GM18858 (cell line): ENCODE results near the gene RELL1.

ENCODE experiments used
- ATAC-seq: cut with Tn5 transposase; IDR thresholded peaks from one replicate; pipeline ENCODE4 v1.9.1; 2021; ENCODE audit not compliant: unreplicated experiment

RELL1 gene

DNA sequence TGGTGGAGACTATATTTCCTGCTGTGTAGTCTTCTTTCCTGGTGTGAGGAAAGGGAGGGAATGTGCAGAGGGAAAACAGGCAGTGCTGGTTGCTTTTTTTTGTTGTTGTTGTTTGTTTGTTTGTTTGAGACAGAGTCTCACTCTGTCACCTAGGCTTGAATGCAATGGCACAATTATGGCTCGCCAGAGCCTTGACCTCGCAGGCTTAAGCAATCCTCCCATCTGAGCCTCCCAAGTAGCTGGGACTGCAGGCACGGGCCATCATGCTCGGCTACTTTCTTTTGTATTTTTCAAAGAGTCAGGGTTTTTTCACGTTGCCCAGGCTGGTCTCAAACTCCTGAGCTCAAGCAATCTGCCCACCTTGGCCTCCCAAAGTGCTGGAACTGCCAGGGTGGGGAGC lies 82.5 kb downstream of the RELL1 start:
- ATAC-seq, result no peak

DNA sequence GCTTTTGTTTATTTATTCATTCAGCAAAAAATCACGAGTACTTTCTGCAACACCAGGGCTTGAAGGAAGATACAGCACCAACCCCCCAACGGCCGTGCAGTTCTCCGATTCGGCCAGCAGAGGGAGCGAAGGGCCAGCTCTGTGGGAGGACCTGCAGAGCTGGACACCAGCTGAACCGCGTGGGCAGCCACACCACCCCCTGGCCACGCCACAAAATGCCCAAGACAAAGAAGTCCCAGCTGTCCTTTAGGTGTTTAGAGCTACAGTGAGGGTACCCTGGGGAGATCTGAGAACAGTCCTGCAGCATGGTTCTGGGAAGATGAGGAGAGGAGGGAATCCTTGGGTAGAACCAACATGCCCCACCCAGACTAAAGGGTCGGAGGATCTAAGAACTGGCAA lies 83.1 kb downstream of the RELL1 start:
- no peak for ATAC-seq

DNA sequence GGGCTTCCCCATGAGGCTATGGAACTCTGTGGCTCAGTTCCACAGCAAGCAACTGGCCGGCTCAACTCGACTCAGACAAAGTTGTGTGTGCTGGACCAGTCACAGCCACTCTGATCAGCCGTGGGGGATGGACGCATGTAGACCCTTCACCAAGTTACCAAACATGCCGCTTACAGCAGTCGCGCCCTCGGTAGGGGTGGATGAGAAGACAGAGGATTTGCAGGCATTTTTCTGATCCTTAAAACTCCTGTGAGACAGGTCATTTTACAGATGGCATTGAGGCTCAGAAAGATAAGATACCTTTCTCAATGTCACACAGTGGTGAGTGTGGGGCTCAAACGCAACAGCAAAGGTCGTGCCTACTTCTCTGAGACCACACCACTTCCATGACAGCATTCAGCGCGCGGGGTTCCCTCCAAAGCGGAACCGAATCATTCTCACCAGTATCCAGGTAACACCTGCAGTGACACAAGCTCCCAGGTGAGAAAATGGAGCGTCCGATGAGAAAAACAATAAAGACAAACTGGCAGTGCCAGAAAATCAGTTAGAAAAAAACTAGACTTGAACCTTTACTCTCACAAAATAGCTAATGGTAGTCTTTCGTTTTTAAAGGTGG lies 83.6 kb downstream of the RELL1 start:
- ATAC-seq, result no peak

DNA sequence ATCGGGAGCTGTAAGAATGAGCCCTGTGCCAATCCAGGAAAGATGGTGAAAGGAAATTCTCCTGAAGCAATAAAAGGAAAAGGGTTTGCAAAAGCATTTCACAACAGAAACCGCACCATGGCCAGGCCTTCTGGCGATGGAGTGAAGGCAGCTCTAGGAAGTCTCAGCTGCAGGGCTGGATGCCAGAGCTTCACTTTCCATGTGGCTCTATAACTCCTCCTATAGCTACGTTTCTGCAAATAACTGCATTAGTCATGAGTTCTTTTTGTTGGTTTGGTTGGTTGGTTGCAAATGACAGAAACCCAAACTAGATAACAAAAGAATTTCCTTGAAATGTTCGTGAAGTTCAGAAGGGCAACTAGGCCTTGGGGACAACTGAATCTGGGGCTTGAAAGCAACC lies 84.6 kb downstream of the RELL1 start:
- no peak for ATAC-seq

DNA sequence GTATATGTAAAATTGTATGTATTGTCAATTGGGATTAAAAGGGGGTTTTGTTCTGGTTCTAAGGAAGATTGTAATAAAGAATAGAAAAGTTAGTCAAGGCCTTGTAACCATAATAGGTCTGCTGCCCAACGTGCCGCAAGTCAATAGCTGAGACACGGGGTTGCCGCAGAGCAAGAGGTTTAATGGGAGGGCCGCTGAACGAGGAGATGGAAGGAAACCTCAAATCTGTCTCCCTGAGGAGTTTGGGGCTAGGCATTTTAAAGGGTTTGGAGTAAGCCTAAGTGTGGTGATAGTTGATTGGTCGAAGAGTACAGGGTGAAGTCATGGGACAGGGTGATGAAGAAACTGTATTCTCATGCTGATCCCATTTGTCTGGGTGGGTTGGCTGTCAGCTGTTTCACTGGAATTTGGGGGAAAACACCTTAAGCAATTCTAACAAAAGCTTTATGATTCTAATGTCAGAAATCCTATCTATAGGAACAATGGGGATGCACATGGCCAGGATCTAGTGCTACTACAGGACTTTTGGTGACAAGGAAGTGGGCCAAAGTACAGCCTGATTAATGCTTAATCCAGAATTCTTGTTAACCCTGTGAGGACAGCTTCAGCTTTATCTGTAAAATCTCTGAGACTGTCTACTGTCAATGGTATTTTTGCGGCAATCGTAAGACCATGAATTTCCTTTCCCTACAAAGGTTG lies 86.9 kb downstream of the RELL1 start:
- no peak for ATAC-seq

DNA sequence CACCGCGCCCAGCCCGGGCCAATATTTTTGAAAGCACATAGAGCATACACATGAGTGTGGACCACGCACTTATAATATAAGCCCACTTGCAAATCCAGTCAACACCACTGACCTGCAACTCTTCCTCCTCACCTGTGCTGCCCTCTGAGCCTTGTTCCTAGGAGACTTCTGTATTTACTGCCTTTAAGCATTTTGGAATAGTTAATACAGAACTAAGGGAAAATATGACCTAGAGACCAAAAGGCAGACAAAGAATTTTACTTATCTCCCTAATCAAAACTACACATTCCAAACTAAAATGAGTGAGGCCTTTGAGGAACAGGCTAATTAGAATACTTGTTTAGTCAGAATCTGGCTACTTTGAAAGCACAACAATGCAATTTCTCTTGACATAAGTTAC lies 89.1 kb downstream of the RELL1 start:
- no peak for ATAC-seq

DNA sequence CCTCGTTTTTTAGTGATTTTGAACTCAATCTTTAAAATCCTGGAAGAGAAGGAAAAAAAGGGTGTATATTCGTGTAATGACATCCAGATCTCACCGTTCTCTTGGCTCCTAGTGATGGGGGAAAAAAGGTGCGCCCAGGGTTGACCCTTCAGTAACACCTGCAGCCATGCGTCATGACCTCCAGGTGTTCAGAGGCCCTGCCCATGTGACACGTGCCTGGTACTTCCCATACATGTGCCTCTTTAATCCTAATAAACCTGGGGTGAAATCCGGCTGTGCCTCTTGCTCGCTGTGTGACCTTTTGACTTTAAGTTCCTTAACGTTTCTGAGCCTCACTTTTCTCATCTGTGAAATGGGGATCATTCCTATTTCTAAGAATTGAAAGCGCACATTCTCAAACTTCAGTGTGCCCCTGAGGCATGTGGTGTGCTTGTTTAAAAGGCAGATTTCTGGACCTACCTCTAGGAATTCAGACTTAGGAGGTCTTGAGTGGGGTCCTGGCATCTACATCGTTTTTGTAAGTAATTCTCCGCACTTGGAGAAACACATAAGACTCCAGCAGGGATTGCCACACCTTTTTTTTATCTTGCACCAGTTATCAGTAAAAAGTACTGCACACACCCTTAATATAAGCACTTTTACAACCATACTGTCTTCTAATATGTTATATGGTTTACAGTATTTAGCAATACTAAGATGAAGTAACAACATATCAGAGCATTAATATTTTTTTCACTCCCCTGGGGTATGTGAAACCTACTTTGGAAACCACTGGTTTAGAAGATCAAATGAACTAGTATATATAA lies 90.1 kb downstream of the RELL1 start:
- ATAC-seq, result no peak

DNA sequence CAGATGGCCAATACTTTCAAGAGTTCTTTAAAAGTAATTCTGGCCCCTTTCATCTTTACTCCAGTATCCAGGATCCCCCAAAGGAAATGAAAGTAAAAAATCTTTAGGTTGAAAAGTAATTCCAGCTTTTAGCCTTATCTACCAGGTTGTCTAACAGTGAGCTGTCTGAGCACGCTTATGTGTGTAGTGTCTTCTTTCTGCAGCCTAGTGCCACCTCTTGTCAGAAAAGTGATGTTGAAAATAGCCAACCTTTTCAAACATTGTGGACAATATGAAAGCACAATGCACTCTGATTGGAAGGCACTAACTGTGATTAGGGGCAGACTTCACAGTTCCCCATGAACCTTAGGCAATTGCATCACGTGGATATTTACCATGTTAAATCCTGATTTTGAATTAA lies 92.1 kb downstream of the RELL1 start:
- ATAC-seq, result no peak

DNA sequence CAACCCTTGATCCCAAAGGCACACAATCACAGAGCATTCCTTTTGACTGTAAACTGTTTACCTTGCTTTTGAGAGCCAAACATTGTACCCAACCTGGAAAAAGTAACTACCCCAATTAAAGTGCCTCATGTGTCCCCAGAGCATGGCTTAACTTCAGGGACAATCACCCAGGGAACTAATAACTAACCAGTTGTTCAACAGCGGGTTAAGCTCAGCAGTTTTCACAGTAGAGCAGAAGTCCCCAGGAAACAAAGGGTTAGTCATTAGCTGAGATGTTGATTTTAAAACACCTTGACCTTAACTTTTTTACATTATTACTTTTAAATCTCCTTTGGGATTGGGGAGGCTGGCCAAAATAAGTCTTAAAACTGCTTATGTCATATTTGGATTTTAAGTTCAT lies 94.8 kb downstream of the RELL1 start:
- no peak for ATAC-seq

DNA sequence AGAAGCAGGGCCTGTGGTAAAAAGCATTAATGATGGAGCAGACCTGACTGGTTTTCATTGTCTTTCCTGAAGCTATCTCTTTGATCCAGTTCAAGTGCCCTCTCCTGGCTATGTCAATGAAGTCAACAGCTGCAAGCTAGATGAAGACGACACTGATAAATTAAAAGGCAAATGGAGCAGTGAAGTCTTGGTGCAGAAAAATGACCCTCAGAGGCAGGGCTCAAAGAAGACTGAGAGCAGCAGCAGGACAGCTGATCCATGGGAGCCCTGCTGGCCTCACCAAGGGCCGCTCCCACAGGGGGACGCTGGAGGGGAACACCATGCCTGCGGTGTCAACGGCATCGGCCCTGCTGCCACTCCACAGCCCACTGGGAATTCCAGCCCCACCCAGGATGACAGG lies 96.2 kb downstream of the RELL1 start:
- ATAC-seq, result no peak

DNA sequence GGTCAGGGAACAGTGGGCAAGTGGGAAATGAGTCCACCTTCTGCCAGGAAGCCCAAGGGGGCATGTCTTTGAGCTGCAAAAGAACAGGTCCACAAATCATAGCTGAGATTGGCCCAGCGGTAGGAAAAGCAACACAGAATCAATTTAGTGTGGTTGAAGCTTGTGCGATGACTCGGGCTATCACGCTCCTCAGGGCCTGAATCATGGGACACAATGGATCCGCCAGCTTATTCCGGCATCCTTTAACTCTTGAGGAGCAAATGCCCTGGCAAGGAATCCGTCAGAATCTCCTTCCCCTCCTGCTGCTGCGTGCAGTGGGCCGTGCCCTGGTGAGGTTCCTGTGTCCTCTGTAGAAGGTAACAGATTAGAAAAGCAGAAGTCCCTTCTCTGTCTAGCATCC lies 98.0 kb downstream of the RELL1 start:
- no peak for ATAC-seq

DNA sequence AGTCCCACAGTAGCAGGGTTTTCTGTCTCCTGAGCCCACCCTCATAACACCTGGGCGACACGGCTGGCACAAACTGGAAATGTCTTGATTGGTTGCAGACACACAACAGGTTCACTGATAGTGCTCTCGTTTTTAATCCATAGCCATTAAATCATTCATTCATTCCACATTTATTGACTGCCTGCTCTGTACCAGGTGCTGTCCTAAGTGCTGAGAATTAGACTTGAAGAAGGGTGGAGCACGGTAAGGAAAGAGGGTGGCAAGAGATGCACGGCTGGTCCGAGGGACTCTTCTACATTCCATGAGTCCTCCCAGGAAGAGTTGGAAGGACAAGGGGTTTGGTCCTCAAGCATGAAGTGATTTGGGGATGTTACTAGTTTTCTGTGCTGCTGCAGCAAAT lies 100.0 kb downstream of the RELL1 start:
- ATAC-seq, result no peak

DNA sequence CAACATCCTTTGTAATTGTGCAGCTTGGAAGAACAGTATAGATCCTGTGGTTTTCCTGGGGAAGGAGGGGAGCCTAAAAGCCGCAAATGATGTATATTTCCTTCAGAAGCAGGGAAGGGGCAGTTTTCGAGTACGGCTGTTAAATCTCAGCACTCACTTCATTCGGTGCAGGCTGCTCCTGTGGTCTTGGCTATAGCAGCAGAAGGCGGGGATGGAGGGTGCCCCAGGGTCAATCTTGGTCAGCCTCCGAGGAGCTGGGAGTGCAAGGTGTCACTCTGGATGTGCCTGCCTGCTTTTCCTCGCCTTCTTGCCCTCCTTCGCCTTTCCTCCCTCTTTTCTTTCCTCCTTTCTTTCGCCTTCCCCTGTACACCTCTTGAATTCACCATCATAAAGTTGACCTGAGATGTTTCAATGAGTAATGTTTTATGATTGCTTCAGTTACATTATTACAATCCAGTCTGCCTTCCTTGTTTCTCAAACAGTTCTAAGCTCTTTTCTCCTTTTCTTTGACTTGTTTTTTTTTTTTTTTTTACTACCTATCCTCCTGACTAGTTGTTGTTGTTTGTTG lies 101.6 kb downstream of the RELL1 start:
- ATAC-seq, result no peak

DNA sequence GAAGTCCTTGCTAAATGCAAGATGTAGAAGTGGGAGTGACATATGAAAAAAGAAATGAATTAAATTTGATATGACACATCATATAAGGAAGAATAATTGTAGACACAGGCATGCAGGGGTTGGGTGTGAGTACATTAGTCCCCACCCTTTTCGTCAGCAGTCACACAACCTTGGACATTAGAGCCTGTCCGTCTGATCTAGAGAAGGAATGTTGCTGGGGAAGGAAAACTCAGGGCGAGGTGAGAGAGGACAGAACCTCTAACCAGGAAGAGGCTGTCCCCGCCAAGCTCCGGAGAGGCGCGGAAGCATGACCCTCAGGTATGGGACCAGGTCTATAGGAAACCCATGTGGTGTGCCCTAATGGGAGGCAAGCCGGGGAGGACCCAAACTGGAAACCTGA lies 102.1 kb downstream of the RELL1 start:
- no peak for ATAC-seq

DNA sequence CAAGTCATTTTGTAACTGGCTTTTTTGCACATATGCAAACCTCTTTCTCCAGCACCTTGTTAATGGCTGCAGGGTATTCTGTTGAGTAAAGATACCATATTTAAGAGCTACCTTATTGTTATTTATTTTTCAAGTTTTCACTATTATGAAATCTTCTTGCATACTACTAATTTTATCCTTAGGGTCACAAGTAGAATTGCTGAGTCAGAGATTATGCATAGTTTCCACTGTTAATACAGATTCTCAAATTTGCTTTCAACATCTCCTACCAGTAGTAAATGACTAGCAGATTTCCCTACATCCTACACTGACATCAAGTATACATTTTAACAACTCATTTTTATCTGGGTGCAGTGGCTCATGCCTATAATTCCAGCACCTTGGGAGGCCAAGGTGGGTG lies 112.6 kb downstream of the RELL1 start:
- ATAC-seq, result no peak

DNA sequence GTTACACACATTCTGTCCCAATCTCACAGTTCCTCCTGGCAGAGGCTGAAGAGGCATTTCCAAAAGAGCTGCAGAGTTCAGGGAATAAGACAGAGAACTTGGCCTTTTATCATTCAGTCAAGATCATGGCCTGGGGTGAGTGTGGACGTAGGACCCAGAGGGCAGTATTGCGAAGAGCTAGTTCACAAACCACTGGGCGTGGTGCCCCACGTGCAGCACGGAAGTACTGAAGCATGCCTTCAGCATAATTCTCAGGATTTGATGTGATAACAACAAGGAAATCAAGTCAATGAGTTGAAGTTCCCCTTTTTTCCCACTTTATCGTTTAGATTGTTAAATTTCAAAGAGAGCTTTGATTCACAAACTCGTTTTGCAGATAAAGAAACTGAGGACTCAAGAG lies 117.7 kb downstream of the RELL1 start:
- no peak for ATAC-seq

DNA sequence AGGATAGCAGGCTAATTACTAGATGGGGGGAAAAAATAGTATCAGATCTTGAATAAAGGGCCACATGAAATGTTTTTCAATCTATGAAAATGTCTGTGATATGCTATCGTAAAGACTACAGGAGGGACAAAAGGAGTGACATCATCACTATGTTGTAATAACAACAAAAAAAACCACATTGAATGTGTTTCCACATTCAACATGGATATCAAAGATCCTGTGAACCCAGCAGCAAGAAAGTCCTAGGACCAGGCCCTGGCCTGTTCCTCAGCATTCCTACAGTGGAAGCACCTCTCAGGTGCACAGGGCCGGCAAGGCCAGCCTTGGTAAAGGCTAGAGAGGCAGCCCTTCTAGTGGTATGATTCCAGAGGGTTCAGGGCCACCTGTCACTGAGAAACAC lies 118.3 kb downstream of the RELL1 start:
- no peak for ATAC-seq

DNA sequence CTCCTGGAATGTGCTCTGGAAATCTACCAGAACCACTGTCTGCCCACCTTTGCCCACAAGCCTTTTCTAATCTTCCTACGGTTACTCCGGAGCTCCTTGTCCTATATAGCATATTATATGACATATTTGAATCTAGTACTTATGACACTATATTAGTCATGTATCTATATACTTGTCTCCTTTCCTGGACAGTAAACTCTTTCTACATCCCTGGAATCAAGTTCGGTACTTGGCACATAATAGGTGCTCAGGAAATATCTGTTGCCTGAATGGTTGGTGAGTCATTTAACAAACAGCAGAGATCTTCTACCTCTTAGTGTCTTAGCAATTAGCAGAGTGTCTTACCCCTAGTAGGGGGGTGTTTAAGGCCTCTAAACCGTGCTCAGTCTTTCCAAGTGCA lies 123.6 kb downstream of the RELL1 start:
- no peak for ATAC-seq

DNA sequence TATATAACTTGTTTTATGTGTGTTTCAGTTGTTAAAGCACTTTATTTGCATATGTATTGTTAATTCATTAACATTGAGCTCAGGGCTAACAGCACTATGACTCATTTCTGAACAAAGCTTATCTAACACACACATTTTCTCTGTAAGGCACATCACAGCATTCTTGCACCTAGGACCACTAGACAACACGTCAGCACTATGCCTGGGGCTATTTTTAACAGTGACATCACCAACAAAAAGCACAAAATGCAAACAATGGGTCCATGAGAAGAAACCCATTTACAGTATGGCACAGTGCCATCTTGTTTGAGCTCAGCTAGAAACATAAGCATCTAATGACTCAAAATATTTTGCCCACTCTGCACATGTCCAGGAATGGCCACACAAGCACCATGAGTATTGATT lies 124.4 kb downstream of the RELL1 start:
- peak; percentile 93 for ATAC-seq

DNA sequence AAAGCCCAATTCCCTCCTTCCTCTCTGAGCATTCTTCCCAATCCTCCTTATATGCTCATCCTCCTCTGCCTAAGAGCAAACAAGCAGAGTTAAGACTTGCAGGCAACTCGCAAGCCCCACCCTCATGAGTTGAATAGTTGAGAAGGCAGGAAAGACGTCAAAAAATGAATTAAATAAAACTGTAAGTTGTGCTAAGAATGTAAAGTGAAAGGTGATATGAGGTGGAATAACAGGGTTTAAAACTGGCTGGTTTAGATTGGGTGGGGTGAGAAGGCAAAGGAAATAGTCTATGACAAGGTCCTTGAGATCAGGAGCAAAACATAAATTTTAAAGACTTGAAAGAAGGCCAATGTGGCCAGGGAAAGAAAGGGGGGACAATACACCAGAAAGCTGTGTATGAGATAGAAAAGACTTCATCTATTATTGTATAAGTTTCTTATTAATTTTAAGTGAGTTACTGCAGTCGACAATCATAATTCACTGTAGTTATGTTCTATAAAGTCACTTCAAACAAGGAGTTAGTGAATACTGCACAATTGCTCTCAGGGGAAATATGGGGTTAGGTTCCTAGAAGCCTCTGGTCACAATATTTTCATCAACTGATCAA lies 124.9 kb downstream of the RELL1 start:
- no peak for ATAC-seq
